ENCODE measurements around the gene CPA5. TPM values are rescaled to one million over a fixed set of nuclear protein-coding genes. Genes with fewer than 3 reads are reported as not detected.

Gene CPA5
- total RNA-seq, 1 donor from 2014 or later, result 0.68 TPM

- no peak for DNase-seq (ENCODE audit: extremely low spot score, unreplicated experiment)
- Mint-ChIP-seq H3K27ac (no peak overlapping the region), H3K36me3 (peaks cover 5% of the 10 kb centered on the region), H3K4me1 (ENCODE audit: unreplicated experiment) (peaks cover 49% of the 10 kb centered on the region), H3K27me3 (no peaks in the 10 kb centered on the region), H3K9me3 (peaks cover 13% of the 10 kb centered on the region), H3K4me3 (no peak overlapping the region)
- TF ChIP-seq, protein P1, sequence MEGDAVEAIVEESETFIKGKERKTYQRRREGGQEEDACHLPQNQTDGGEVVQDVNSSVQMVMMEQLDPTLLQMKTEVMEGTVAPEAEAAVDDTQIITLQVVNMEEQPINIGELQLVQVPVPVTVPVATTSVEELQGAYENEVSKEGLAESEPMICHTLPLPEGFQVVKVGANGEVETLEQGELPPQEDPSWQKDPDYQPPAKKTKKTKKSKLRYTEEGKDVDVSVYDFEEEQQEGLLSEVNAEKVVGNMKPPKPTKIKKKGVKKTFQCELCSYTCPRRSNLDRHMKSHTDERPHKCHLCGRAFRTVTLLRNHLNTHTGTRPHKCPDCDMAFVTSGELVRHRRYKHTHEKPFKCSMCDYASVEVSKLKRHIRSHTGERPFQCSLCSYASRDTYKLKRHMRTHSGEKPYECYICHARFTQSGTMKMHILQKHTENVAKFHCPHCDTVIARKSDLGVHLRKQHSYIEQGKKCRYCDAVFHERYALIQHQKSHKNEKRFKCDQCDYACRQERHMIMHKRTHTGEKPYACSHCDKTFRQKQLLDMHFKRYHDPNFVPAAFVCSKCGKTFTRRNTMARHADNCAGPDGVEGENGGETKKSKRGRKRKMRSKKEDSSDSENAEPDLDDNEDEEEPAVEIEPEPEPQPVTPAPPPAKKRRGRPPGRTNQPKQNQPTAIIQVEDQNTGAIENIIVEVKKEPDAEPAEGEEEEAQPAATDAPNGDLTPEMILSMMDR (conservative IDR thresholded peaks at IDR 0.05), result no peak
Observed at GRCh38 chr7:130299866-130300265, 44.8 kb upstream of the CPA5 start.

GRCh38 chr7:130301501-130302020 is 43.1 kb upstream of the CPA5 start:
- Mint-ChIP-seq H3K36me3 (peaks cover 5% of the 10 kb centered on the region), H3K27ac (no peak overlapping the region), H3K9me3 (peaks cover 9% of the 10 kb centered on the region), H3K4me3 (no peak overlapping the region), H3K27me3 (no peaks in the 10 kb centered on the region), H3K4me1 (ENCODE audit: unreplicated experiment) (peaks cover 54% of the 10 kb centered on the region)
- TF ChIP-seq, protein P1 (conservative IDR thresholded peaks at IDR 0.05), result no peak
- DNase-seq (ENCODE audit: extremely low spot score, unreplicated experiment), result no peak

GRCh38 chr7:130302649-130303048 is 42.0 kb upstream of the CPA5 start:
- TF ChIP-seq, protein P1 (conservative IDR thresholded peaks at IDR 0.05), result no peak
- DNase-seq (ENCODE audit: extremely low spot score, unreplicated experiment), result no peak
- peaks cover 9% of the 10 kb centered on the region for H3K9me3 Mint-ChIP-seq
- H3K4me3 Mint-ChIP-seq, result peak overlapping the region; percentile 3
- peaks cover 54% of the 10 kb centered on the region for H3K4me1 Mint-ChIP-seq (ENCODE audit: unreplicated experiment)
- no peaks in the 10 kb centered on the region for H3K27me3 Mint-ChIP-seq
- peaks cover 5% of the 10 kb centered on the region for H3K36me3 Mint-ChIP-seq
- H3K27ac Mint-ChIP-seq, result no peak overlapping the region

- no peak for DNase-seq (ENCODE audit: extremely low spot score, unreplicated experiment)
- peaks cover 9% of the 10 kb centered on the region for H3K9me3 Mint-ChIP-seq
- H3K4me3 Mint-ChIP-seq, result no peak overlapping the region
- H3K27ac Mint-ChIP-seq, result no peak overlapping the region
- peaks cover 54% of the 10 kb centered on the region for H3K4me1 Mint-ChIP-seq (ENCODE audit: unreplicated experiment)
- no peaks in the 10 kb centered on the region for H3K27me3 Mint-ChIP-seq
- peaks cover 5% of the 10 kb centered on the region for H3K36me3 Mint-ChIP-seq
- TF ChIP-seq, protein P1 (conservative IDR thresholded peaks at IDR 0.05), result no peak
Observed at GRCh38 chr7:130303127-130303526, 41.5 kb upstream of the CPA5 start.

DNA sequence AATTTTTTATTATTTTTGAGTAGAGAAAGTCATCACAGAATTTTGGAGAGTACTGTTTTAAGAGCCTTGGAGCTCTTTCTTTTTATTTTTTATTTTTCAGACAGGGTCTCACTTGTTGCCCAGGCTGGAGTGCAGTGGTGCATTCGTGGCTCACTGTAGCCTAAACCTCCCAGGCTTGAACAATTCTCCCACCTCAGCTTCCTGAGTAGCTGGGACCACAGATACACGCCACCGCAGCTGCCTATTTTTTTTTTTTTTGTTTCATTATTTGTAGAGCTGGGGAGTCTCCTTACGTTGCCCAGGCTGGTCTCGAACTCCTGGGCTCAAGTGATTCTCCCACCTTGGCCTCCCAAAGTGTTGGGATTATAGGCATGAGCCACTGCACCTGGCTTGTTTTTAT is 41.1 kb upstream of the CPA5 start:
- Mint-ChIP-seq H3K36me3 (peaks cover 5% of the 10 kb centered on the region), H3K9me3 (peaks cover 9% of the 10 kb centered on the region), H3K27me3 (no peaks in the 10 kb centered on the region), H3K4me3 (no peak overlapping the region), H3K4me1 (ENCODE audit: unreplicated experiment) (peaks cover 50% of the 10 kb centered on the region), H3K27ac (no peak overlapping the region)
- no peak for DNase-seq (ENCODE audit: extremely low spot score, unreplicated experiment)
- TF ChIP-seq, protein P1 (conservative IDR thresholded peaks at IDR 0.05), result no peak

GRCh38 chr7:130303982-130304381 is 40.6 kb upstream of the CPA5 start:
- Mint-ChIP-seq H3K27ac (no peak overlapping the region), H3K4me3 (no peak overlapping the region), H3K4me1 (ENCODE audit: unreplicated experiment) (peaks cover 45% of the 10 kb centered on the region), H3K9me3 (peaks cover 9% of the 10 kb centered on the region), H3K36me3 (peaks cover 5% of the 10 kb centered on the region), H3K27me3 (no peaks in the 10 kb centered on the region)
- TF ChIP-seq, protein P1 (conservative IDR thresholded peaks at IDR 0.05), result no peak
- no peak for DNase-seq (ENCODE audit: extremely low spot score, unreplicated experiment)
